H9 (cell line): ENCODE results near the gene HIVEP1. TPM values are rescaled to one million over a fixed set of nuclear protein-coding genes. Genes with fewer than 3 reads are reported as not detected.

Experiments
- DNase-seq: peaks from one replicate; pipeline ENCODE4 v3.0.0-alpha.2; 2017
- H2AFZ ChIP-seq: one replicate; pipeline ENCODE4 v1.6.1; 2013; ENCODE audit warnings: mild to moderate bottlenecking, low read length, control low read depth, moderate library complexity
- H2AK5ac ChIP-seq: 2 replicates; pipeline ENCODE4 v1.6.1; 2013; ENCODE audit warnings: low read length, control low read depth, mixed read lengths; ENCODE audit not compliant: insufficient read length
- H2BK120ac ChIP-seq: one replicate; pipeline ENCODE4 v1.6.1; 2013; ENCODE audit warnings: low read depth, mild to moderate bottlenecking, low read length, control low read depth, inconsistent platforms; ENCODE audit not compliant: poor library complexity, severe bottlenecking
- H2BK12ac ChIP-seq: 2 replicates; pipeline ENCODE4 v1.6.1; 2013; ENCODE audit warnings: low read length, control low read depth, mixed read lengths, low read depth; ENCODE audit not compliant: insufficient read length
- H2BK15ac ChIP-seq: 2 replicates; pipeline ENCODE4 v1.6.1; 2013; ENCODE audit warnings: low read depth, low read length, control low read depth
- H2BK20ac ChIP-seq: one replicate; pipeline ENCODE4 v1.6.1; 2013; ENCODE audit warnings: low read depth, mild to moderate bottlenecking, low read length, control low read depth, inconsistent platforms; ENCODE audit not compliant: poor library complexity, severe bottlenecking
- H2BK5ac ChIP-seq: 2 replicates; pipeline ENCODE4 v1.6.1; 2013; ENCODE audit warnings: low read length, control low read depth, mixed read lengths; ENCODE audit not compliant: insufficient read length
- H3K14ac ChIP-seq: 2 replicates; pipeline ENCODE4 v1.6.1; 2013; ENCODE audit warnings: low read length, control low read depth; ENCODE audit not compliant: insufficient read depth
- H3K18ac ChIP-seq: 2 replicates; pipeline ENCODE4 v1.6.1; 2013; ENCODE audit warnings: low read depth, mild to moderate bottlenecking, mixed read lengths, low read length, control low read depth; ENCODE audit not compliant: insufficient read length
- H3K23ac ChIP-seq: 2 replicates; pipeline ENCODE4 v1.6.1; 2013; ENCODE audit warnings: low read length, control low read depth, mixed read lengths, low read depth; ENCODE audit not compliant: insufficient read length
- H3K23me2 ChIP-seq: 2 replicates; pipeline ENCODE4 v1.6.1; 2013; ENCODE audit warnings: low read depth, mild to moderate bottlenecking, mixed read lengths, low read length, control low read depth; ENCODE audit not compliant: insufficient read length, poor library complexity, severe bottlenecking
- H3K27ac ChIP-seq: 2 replicates; pipeline ENCODE4 v1.5.1; 2013; ENCODE audit warnings: low read length, control low read depth, mixed read lengths, low read depth; ENCODE audit not compliant: insufficient read length
- H3K27me3 ChIP-seq: 2 replicates; pipeline ENCODE4 v1.6.1; 2013; ENCODE audit warnings: low read length, control low read depth, inconsistent platforms; ENCODE audit not compliant: insufficient read depth
- H3K4ac ChIP-seq: 2 replicates; pipeline ENCODE4 v1.6.1; 2013; ENCODE audit warnings: low read depth, mild to moderate bottlenecking, control low read depth, inconsistent platforms, low read length, moderate library complexity
- H3K4me1 ChIP-seq: 2 replicates; pipeline ENCODE4 v1.6.1; 2013; ENCODE audit warnings: low read length, control low read depth, inconsistent platforms; ENCODE audit not compliant: insufficient read depth
- H3K4me2 ChIP-seq: 2 replicates; pipeline ENCODE4 v1.6.1; 2013; ENCODE audit warnings: low read length, control low read depth, mixed read lengths; ENCODE audit not compliant: insufficient read length, insufficient read depth
- H3K56ac ChIP-seq: 2 replicates; pipeline ENCODE4 v1.6.1; 2013; ENCODE audit warnings: low read depth, mild to moderate bottlenecking, mixed read lengths, low read length, control low read depth; ENCODE audit not compliant: insufficient read length
- H3K79me1 ChIP-seq: 2 replicates; pipeline ENCODE4 v1.6.1; 2013; ENCODE audit warnings: low read depth, mild to moderate bottlenecking, moderate library complexity, low read length, control low read depth, inconsistent platforms; ENCODE audit not compliant: insufficient read depth, poor library complexity, severe bottlenecking
- H3K79me2 ChIP-seq: 2 replicates; pipeline ENCODE4 v1.6.1; 2013; ENCODE audit warnings: low read length, control low read depth, inconsistent platforms; ENCODE audit not compliant: insufficient read depth
- H3K9ac ChIP-seq: 2 replicates; pipeline ENCODE4 v1.6.1; 2013; ENCODE audit warnings: low read length, control low read depth, mixed read lengths; ENCODE audit not compliant: insufficient read length; ENCODE audit errors: extremely low read depth
- H3K9me3 ChIP-seq: one replicate; pipeline ENCODE4 v1.6.1; 2013; ENCODE audit warnings: low read depth, low read length, inconsistent platforms; ENCODE audit not compliant: control insufficient read depth
- H3T11ph ChIP-seq: one replicate; pipeline ENCODE4 v1.6.1; 2013; ENCODE audit warnings: mild to moderate bottlenecking, low read length, control low read depth, inconsistent platforms
- H4K20me1 ChIP-seq: one replicate; pipeline ENCODE4 v1.6.1; 2013; ENCODE audit not compliant: control insufficient read depth, insufficient read length, insufficient read depth
- H4K5ac ChIP-seq: 2 replicates; pipeline ENCODE4 v1.6.1; 2013; ENCODE audit warnings: low read depth, mild to moderate bottlenecking, mixed read lengths, low read length, control low read depth; ENCODE audit not compliant: insufficient read length
- H4K8ac ChIP-seq: replicated peaks from 2 replicates; pipeline ENCODE4 v1.6.1; 2013; ENCODE audit warnings: low read length, control low read depth, mixed read lengths, low read depth; ENCODE audit not compliant: insufficient read length
- H4K91ac ChIP-seq: 2 replicates; pipeline ENCODE4 v1.6.1; 2013; ENCODE audit warnings: low read depth, mild to moderate bottlenecking, moderate library complexity, mixed read lengths, low read length, control low read depth; ENCODE audit not compliant: insufficient read length
- H3K27ac Mint-ChIP-seq, 3 experiments: 2 replicates in 2 of 3; 3 replicates in 1 of 3; pipeline ENCODE4 v1.8.0; 2020 to 2021; ENCODE audit warnings: mixed read lengths in 3 of 3, mild to moderate bottlenecking in 1 of 3, moderate library complexity in 1 of 3
- H3K27me3 Mint-ChIP-seq: 2 replicates; pipeline ENCODE4 v1.8.0; 2021; ENCODE audit warnings: low read depth, mild to moderate bottlenecking, moderate library complexity, mixed read lengths
- H3K36me3 Mint-ChIP-seq, 3 experiments: 2 replicates in 2 of 3; 3 replicates in 1 of 3; pipeline ENCODE4 v1.8.0; 2020 to 2021; ENCODE audit warnings: low read depth in 3 of 3, mixed read lengths in 3 of 3; ENCODE audit not compliant: insufficient read depth in 1 of 3
- H3K4me1 Mint-ChIP-seq, 2 experiments: 2 replicates each; pipeline ENCODE4 v1.8.0; 2020; ENCODE audit warnings: mixed read lengths in 2 of 2
- H3K4me3 Mint-ChIP-seq, 2 experiments: 2 replicates in 1 of 2; 3 replicates in 1 of 2; pipeline ENCODE4 v1.8.0; 2020 to 2021; ENCODE audit warnings: mild to moderate bottlenecking in 2 of 2, mixed read lengths in 2 of 2, moderate library complexity in 1 of 2
- H3K9me3 Mint-ChIP-seq, 2 experiments: 2 replicates in 1 of 2; 3 replicates in 1 of 2; pipeline ENCODE4 v1.8.0; 2020; ENCODE audit warnings: mild to moderate bottlenecking in 2 of 2, mixed read lengths in 2 of 2, moderate library complexity in 1 of 2
- CTCF ChIP-seq: fragments of 200-600 bp; sonication (generic); conservative IDR thresholded peaks from 3 replicates; pipeline ENCODE4 v1.8.0; 2021; ENCODE audit warnings: antibody characterized with exemption, mild to moderate bottlenecking
- WGBS: extraction: QIAGEN DNeasy Blood & Tissue Kit; methylation state at CpG from one replicate; pipeline ENCODE4 v1.1.7; 2013; ENCODE audit warnings: missing lambda C conversion rate, low lambda C conversion rate, mixed read lengths; ENCODE audit not compliant: insufficient read length; ENCODE audit errors: extremely low coverage; 5-methylcytosine and 5-hydroxymethylcytosine counted together
- total RNA-seq: library from RNA; stranded (reverse); gene quantifications from 2 replicates; pipeline ENCODE4 v1.2.1, GENCODE V29; 2021

HIVEP1 gene
- total RNA-seq, 1 experiment from 2014 or later: 44.2 TPM

- Histone ChIP-seq H3K79me1 (no peaks in the 10 kb centered on the region), H3K79me2 (no peaks in the 10 kb centered on the region), H2AK5ac (no peak overlapping the region), H2BK12ac (no peak overlapping the region), H3K4me2 (no peak overlapping the region), H2BK5ac (no peak overlapping the region), H3K4ac (no peak overlapping the region), H3K9ac (no peak overlapping the region), H4K5ac (no peak overlapping the region), H4K91ac (no peak overlapping the region), H2BK15ac (no peak overlapping the region), H3K23ac (no peak overlapping the region), H2BK120ac (no peak overlapping the region), H4K20me1 (no peaks in the 10 kb centered on the region), H3K27ac (no peak overlapping the region), H3K18ac (no peak overlapping the region), H2AFZ (no peak overlapping the region), H3T11ph (no peak overlapping the region), H3K14ac (no peak overlapping the region), H2BK20ac (no peak overlapping the region), H3K9me3 (no peaks in the 10 kb centered on the region), H3K27me3 (no peaks in the 10 kb centered on the region), H4K8ac (no peak overlapping the region), H3K23me2 (no peaks in the 10 kb centered on the region), H3K4me1 (peaks cover 2% of the 10 kb centered on the region; the same call in 1 of the 2 replicates), H3K56ac (no peak overlapping the region)
- Mint-ChIP-seq H3K27ac (no peak overlapping the region), H3K9me3 (peaks cover 3 to 5% of the 10 kb centered on the region in 2 experiments; a peak in 3 of 5 replicates), H3K4me1 (peaks cover 31 to 32% of the 10 kb centered on the region in 2 experiments), H3K4me3 (no peak overlapping the region), H3K27me3 (no peaks in the 10 kb centered on the region; the same call in 1 of the 2 replicates), H3K36me3 (peaks cover 0 to 5% (median 3%) of the 10 kb centered on the region in 3 experiments; a peak in 4 of 7 replicates)
- WGBS: no CpG with 5 or more reads among the region's 2 CpGs
- no peak for DNase-seq
- TF ChIP-seq CTCF: no peak
Measured at GRCh38 chr6:12172572-12172971, 160.5 kb downstream of the HIVEP1 start.
